ENCODE results near the gene BCAN. TPM values are rescaled to one million over a fixed set of nuclear protein-coding genes. Genes with fewer than 3 reads are reported as not detected.
A peak's percentile ranks its signal among the peaks of the same experiment; 100 is the strongest.

Gene BCAN
- total and polyA plus RNA-seq, 2 of the 4 experiments (the other 2 are of a cell fraction) = 0.07 TPM; not detected in 1

DNA sequence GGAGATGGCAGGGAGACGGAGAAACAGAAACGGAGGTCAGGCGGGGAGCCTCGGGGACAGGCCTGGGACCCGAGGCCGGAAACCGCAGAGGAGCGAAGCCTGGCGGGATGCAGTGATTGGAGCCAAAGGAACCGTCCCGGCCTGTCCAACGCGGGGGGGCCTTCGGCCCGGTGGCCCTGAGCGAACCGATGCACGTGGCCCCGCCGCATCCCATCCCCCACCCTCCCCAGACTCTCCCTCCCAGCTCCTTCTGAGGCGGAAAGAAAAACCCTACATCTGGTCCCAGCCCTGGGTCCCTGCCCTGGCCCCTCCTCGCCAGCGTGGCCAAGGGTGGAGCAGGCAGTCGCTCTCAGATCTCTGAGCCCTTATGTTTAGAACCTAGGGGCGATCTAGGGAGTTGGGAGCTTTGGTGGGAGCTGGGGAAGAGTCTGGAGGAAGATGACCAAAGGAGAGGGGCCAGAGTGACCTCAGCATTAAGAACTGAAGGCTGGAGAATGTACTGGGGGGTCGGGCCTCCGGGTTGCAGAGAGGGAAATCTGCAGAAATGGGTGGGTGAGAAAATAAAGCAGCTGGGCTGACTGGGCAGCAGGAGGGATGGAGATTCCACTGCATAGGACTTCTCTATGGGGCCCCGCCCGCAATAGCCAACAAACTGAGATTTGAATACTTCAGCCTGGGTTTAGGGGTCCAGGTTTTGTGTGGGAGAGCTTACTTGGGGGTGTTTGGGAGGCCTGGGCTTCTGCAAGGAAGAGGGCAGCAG lies 64.9 kb downstream of the BCAN start:
- Histone ChIP-seq H2BK120ac (ENCODE audit: low read depth, low read length) (peak overlapping the region; percentile 67), H3K27me3 (ENCODE audit: control insufficient read depth, insufficient read depth, low read length) (peaks cover 5% of the 10 kb centered on the region), H4K5ac (ENCODE audit: low read depth, low read length) (peak overlapping the region; percentile 73), H4K8ac (ENCODE audit: low read depth in 2 of 2, low read length in 2 of 2) (peak overlapping the region; percentile 28 to 88), H3K36me3 (ENCODE audit: control insufficient read depth, insufficient read depth, low read length) (no peaks in the 10 kb centered on the region), H3K18ac (ENCODE audit: low read depth, low read length) (peak overlapping the region; percentile 9; the same call in 1 of the 2 replicates), H3K4me3 (ENCODE audit: insufficient read depth, low read depth, low read length) (no peak overlapping the region), H2BK5ac (ENCODE audit: low read depth, low read length, poor library complexity, severe bottlenecking) (no peak overlapping the region), H2BK15ac (ENCODE audit: low read depth, low read length) (peak overlapping the region; percentile 58; the same call in 2 of the 3 replicates), H3K79me1 (ENCODE audit: low read depth in 1 of 2, low read length in 2 of 2) (no peaks in the 10 kb centered on the region), H2AK5ac (ENCODE audit: low read depth, low read length) (peak overlapping the region; percentile 89), H3K4me1 (ENCODE audit: control insufficient read depth, insufficient read depth, low read length) (peaks cover 48% of the 10 kb centered on the region), H3K23ac (ENCODE audit: low read depth, low read length) (0 out of 2 replicates have a peak overlapping the region, but pooled peaks have one; percentile 20), H3K4ac (ENCODE audit: low read depth, low read length) (peak overlapping the region; percentile 81), H4K20me1 (ENCODE audit: insufficient read depth, low read length) (no peaks in the 10 kb centered on the region), H3K27ac (ENCODE audit: insufficient read depth, low read length) (peak overlapping the region; percentile 10; the same call in 1 of the 2 replicates), H2AK9ac (replicated peaks; ENCODE audit: low read depth, low read length, poor library complexity) (peak overlapping the region; percentile 90), H4K91ac (ENCODE audit: insufficient read depth, low read depth, low read length) (peak overlapping the region; percentile 78), H3K9me1 (ENCODE audit: insufficient read depth, low read length) (peaks cover 3% of the 10 kb centered on the region; the same call in 1 of the 2 replicates), H2AFZ (replicated peaks; ENCODE audit: low read length, poor library complexity) (peak overlapping the region; percentile 90), H3K9ac (ENCODE audit: low read depth, low read length) (peak overlapping the region; percentile 35), H3K56ac (ENCODE audit: extremely low read depth, insufficient read depth, low read length) (no peak overlapping the region), H3K14ac (replicated peaks; ENCODE audit: low read depth, low read length) (peak overlapping the region; percentile 60; the same call in 1 of the 2 replicates), H3K4me2 (ENCODE audit: low read depth, low read length) (peak overlapping the region; percentile 30; the same call in 1 of the 2 replicates), H3K9me3 (ENCODE audit: control insufficient read depth, insufficient read depth, low read length) (no peaks in the 10 kb centered on the region), H2BK20ac (ENCODE audit: low read depth, low read length) (peak overlapping the region; percentile 70)
- DNase-seq (no peak), ATAC-seq (ENCODE audit: low read depth) (no peak)
- in situ Hi-C loops (cut with MboI; ENCODE audit: low sequenced_read_pairs) (no loop called here), intact Hi-C loops (cut with micrococcal nuclease) (no loop called here), dilution Hi-C loops (cut with HindIII; ENCODE audit: low sequenced_read_pairs, unreplicated experiment) (no loop called here)
- 50% methylated on average over 2 of the region's 29 CpGs; no CpG with 5 or more reads in 1 of the 2 experiments for whole genome bisulfite sequencing, 2 experiments (ENCODE audit: extremely low coverage in 2 of 2, insufficient read length in 1 of 2)
- POLR2A ChIA-PET (ENCODE audit: unreplicated experiment) = no interaction called here
- BruUV-seq (replicated peaks) = no TSS peak
- CTCF ChIA-PET = interaction anchor here (0.8 to 6.9 kb wide), 2 partner anchors 17 to 221 kb away, joined by 3 to 54 read pairs; no protein-coding TSS in a partner anchor
- no peak for TF ChIP-seq SMC3 (IDR thresholded peaks at IDR 0.05; ENCODE audit: low read depth, low read length)
- TF ChIP-seq, protein P1, sequence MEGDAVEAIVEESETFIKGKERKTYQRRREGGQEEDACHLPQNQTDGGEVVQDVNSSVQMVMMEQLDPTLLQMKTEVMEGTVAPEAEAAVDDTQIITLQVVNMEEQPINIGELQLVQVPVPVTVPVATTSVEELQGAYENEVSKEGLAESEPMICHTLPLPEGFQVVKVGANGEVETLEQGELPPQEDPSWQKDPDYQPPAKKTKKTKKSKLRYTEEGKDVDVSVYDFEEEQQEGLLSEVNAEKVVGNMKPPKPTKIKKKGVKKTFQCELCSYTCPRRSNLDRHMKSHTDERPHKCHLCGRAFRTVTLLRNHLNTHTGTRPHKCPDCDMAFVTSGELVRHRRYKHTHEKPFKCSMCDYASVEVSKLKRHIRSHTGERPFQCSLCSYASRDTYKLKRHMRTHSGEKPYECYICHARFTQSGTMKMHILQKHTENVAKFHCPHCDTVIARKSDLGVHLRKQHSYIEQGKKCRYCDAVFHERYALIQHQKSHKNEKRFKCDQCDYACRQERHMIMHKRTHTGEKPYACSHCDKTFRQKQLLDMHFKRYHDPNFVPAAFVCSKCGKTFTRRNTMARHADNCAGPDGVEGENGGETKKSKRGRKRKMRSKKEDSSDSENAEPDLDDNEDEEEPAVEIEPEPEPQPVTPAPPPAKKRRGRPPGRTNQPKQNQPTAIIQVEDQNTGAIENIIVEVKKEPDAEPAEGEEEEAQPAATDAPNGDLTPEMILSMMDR (conservative IDR thresholded peaks at IDR 0.05; ENCODE audit: low read depth, low read length) = no peak
- no peak for TF ChIP-seq MAZ (IDR thresholded peaks at IDR 0.05; ENCODE audit: borderline replicate concordance, low read depth, low read length)
- TF ChIP-seq POLR2A (IDR thresholded peaks at IDR 0.05; ENCODE audit: low read depth, low read length) = no peak
- TF ChIP-seq, protein P2, sequence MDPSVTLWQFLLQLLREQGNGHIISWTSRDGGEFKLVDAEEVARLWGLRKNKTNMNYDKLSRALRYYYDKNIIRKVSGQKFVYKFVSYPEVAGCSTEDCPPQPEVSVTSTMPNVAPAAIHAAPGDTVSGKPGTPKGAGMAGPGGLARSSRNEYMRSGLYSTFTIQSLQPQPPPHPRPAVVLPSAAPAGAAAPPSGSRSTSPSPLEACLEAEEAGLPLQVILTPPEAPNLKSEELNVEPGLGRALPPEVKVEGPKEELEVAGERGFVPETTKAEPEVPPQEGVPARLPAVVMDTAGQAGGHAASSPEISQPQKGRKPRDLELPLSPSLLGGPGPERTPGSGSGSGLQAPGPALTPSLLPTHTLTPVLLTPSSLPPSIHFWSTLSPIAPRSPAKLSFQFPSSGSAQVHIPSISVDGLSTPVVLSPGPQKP (IDR thresholded peaks at IDR 0.05; ENCODE audit: borderline replicate concordance, low read depth, low read length) = no peak
- no peak for TF ChIP-seq RAD21 (IDR thresholded peaks at IDR 0.05; ENCODE audit: low read length)
- TF ChIP-seq RCOR1 (IDR thresholded peaks at IDR 0.05; ENCODE audit: insufficient replicate concordance, low read length) = no peak
- TF ChIP-seq MAFK (IDR thresholded peaks at IDR 0.05; ENCODE audit: low read depth, low read length) = no peak
- no peak for TF ChIP-seq BHLHE40 (IDR thresholded peaks at IDR 0.05; ENCODE audit: low read depth, low read length)
- no peak for TF ChIP-seq FOS (IDR thresholded peaks at IDR 0.05; ENCODE audit: low read depth, low read length)
- no peak for TF ChIP-seq NFE2L2 (IDR thresholded peaks at IDR 0.05; ENCODE audit: low read depth, low read length)
- no peak for TF ChIP-seq CHD1 (IDR thresholded peaks at IDR 0.05; ENCODE audit: low read depth, low read length)
- no peak for TF ChIP-seq CEBPB (IDR thresholded peaks at IDR 0.05; ENCODE audit: low read depth, low read length)
- no peak for TF ChIP-seq MXI1 (IDR thresholded peaks at IDR 0.05; ENCODE audit: borderline replicate concordance, low read depth, low read length)
- no peak for TF ChIP-seq RFX5 (IDR thresholded peaks at IDR 0.05; ENCODE audit: low read depth, low read length)

All from IMR-90 (cell line).